ENCODE data around the gene FICD. TPM values are rescaled to one million over a fixed set of nuclear protein-coding genes. Genes with fewer than 3 reads are reported as not detected.

Gene FICD
- total RNA-seq, 4 donors from 2014 or later, result 4.1 to 11.6 (median 8.6) TPM

- no peak overlapping the region for H3K4me3 ChIP-seq
These were observed 1.6 kb downstream of the FICD start for GRCh38 chr12:108516511-108517275.

GRCh38 chr12:108517288-108518100 is 2.4 kb downstream of the FICD start:
- Histone ChIP-seq H3K27ac (no peak overlapping the region), H3K27me3 (no peaks in the 10 kb centered on the region), H3K9me3 (no peaks in the 10 kb centered on the region), H3K4me1 (peaks cover 0 to 11% (median 5%) of the 10 kb centered on the region in 4 donors), H3K36me3 (peaks cover 0 to 47% (median 0%) of the 10 kb centered on the region in 3 donors), H3K4me3 (no peak overlapping the region)
- TF ChIP-seq CTCF (IDR thresholded peaks at IDR 0.05) (no peak), POLR2A (IDR thresholded peaks at IDR 0.05) (no peak)
- DNase-seq, result no peak

More at GRCh38 chr12:108516511-108517275, 1.6 kb downstream of the FICD start:
- Histone ChIP-seq H3K27ac (no peak overlapping the region), H3K36me3 (peaks cover 0 to 39% (median 0%) of the 10 kb centered on the region in 3 donors), H3K9me3 (no peaks in the 10 kb centered on the region), H3K27me3 (no peaks in the 10 kb centered on the region), H3K4me1 (peaks cover 0 to 11% (median 7%) of the 10 kb centered on the region in 4 donors)
- TF ChIP-seq POLR2A (IDR thresholded peaks at IDR 0.05) (no peak), CTCF (IDR thresholded peaks at IDR 0.05) (no peak)
- no peak for DNase-seq

- H3K27me3 ChIP-seq, result no peaks in the 10 kb centered on the region
- H3K9me3 ChIP-seq, result no peaks in the 10 kb centered on the region
- peaks cover 0 to 11% (median 5%) of the 10 kb centered on the region in 4 donors for H3K4me1 ChIP-seq
- no peak overlapping the region for H3K4me3 ChIP-seq
- TF ChIP-seq POLR2A (IDR thresholded peaks at IDR 0.05) (no peak), CTCF (IDR thresholded peaks at IDR 0.05) (no peak)
- H3K27ac ChIP-seq, result no peak overlapping the region
- no peak for DNase-seq
- peaks cover 0 to 54% (median 0%) of the 10 kb centered on the region in 3 donors for H3K36me3 ChIP-seq
These were observed 3.1 kb downstream of the FICD start for GRCh38 chr12:108518101-108518715.

- H3K36me3 ChIP-seq, result peaks cover 0 to 61% (median 0%) of the 10 kb centered on the region in 3 donors
- H3K4me3 ChIP-seq, result no peak overlapping the region
- H3K9me3 ChIP-seq, result no peaks in the 10 kb centered on the region
- no peak for TF ChIP-seq POLR2A (IDR thresholded peaks at IDR 0.05)
- TF ChIP-seq CTCF (IDR thresholded peaks at IDR 0.05), result no peak
- H3K4me1 ChIP-seq, result peaks cover 0 to 11% (median 5%) of the 10 kb centered on the region in 4 donors
- no peak overlapping the region for H3K27ac ChIP-seq
- no peak for DNase-seq
- no peaks in the 10 kb centered on the region for H3K27me3 ChIP-seq
These were observed 3.8 kb downstream of the FICD start for GRCh38 chr12:108518716-108519496.

- H3K4me1 ChIP-seq, result peaks cover 0 to 11% (median 5%) of the 10 kb centered on the region in 4 donors
- no peak for TF ChIP-seq POLR2A (IDR thresholded peaks at IDR 0.05)
- no peak for TF ChIP-seq CTCF (IDR thresholded peaks at IDR 0.05)
- H3K27ac ChIP-seq, result no peak overlapping the region
- H3K4me3 ChIP-seq, result no peak overlapping the region
- DNase-seq, result no peak
- H3K9me3 ChIP-seq, result no peaks in the 10 kb centered on the region
- H3K27me3 ChIP-seq, result no peaks in the 10 kb centered on the region
- H3K36me3 ChIP-seq, result peaks cover 0 to 68% (median 0%) of the 10 kb centered on the region in 3 donors
These were observed 4.5 kb downstream of the FICD start for GRCh38 chr12:108519558-108519957.
